GM18873 (cell line): ENCODE results near the gene SLC25A25.
"Not testable (repeated sequence)": the region's sequence is repeated elsewhere in the genome, so short reads cannot be mapped to it uniquely, and the experiment has no call there.

ENCODE experiments used
- ATAC-seq: cut with Tn5 transposase; IDR thresholded peaks from one replicate; pipeline ENCODE4 v1.9.1; 2021; ENCODE audit warnings: mild to moderate bottlenecking, moderate library complexity, moderate number of reproducible peaks; ENCODE audit not compliant: unreplicated experiment, low FRiP score

SLC25A25 gene

GRCh38 chr9:128106940-128107467, 39.0 kb downstream of the SLC25A25 start:
- no peak for ATAC-seq

- no peak for ATAC-seq
Observed at GRCh38 chr9:128107468-128108268, 39.6 kb downstream of the SLC25A25 start.

GRCh38 chr9:128108269-128109049, 40.4 kb downstream of the SLC25A25 start:
- no peak for ATAC-seq

GRCh38 chr9:128109050-128109709, 41.1 kb downstream of the SLC25A25 start:
- ATAC-seq, result no peak

GRCh38 chr9:128111726-128112125, 43.7 kb downstream of the SLC25A25 start:
- not testable (repeated sequence) for ATAC-seq

- ATAC-seq, result no peak
Observed at GRCh38 chr9:128113526-128114325, 45.7 kb downstream of the SLC25A25 start.

GRCh38 chr9:128114326-128115186, 46.5 kb downstream of the SLC25A25 start:
- ATAC-seq, result no peak

GRCh38 chr9:128115187-128116103, 47.4 kb downstream of the SLC25A25 start:
- ATAC-seq, result no peak

- ATAC-seq, result no peak
Observed at GRCh38 chr9:128116104-128117083, 48.4 kb downstream of the SLC25A25 start.

GRCh38 chr9:128117613-128118471, 49.8 kb downstream of the SLC25A25 start:
- ATAC-seq, result no peak

- no peak for ATAC-seq
Observed at GRCh38 chr9:128118472-128118857, 50.4 kb downstream of the SLC25A25 start.

GRCh38 chr9:128118971-128119665, 51.1 kb downstream of the SLC25A25 start:
- ATAC-seq, result no peak

GRCh38 chr9:128120061-128120740, 52.2 kb downstream of the SLC25A25 start:
- ATAC-seq, result no peak

- no peak for ATAC-seq
Observed at GRCh38 chr9:128120741-128121465, 52.9 kb downstream of the SLC25A25 start.
